H1 (cell line): ENCODE data around the gene SCD. TPM values are rescaled to one million over a fixed set of nuclear protein-coding genes. Genes with fewer than 3 reads are reported as not detected.

ENCODE experiments used
- CTCF ChIA-PET: fragments of 300-600 bp; sonication (Branson Sonifier 250); formaldehyde crosslinking; loops from one replicate; lab custom pipeline; 2021; ENCODE audit not compliant: partially characterized antibody; lab: Charles Lee
- POLR2A ChIA-PET: fragments of 300-600 bp; sonication (Branson Sonifier 250); formaldehyde crosslinking; loops from one replicate; lab custom pipeline; 2021; ENCODE audit warnings: inconsistent platforms; ENCODE audit not compliant: partially characterized antibody; lab: Charles Lee
- DNase-seq, 2 experiments: peaks; one replicate each; pipeline versions ENCODE4 v3.0.0 to v3.0.0-alpha.2; 2010 to 2022; ENCODE audit warnings: low spot score in 2 of 2, low read depth in 1 of 2, mixed read lengths in 1 of 2
- FAIRE-seq: peaks from 2 replicates; lab custom pipeline; 2011; peaks lifted over from hg19 to GRCh38; lab: Jason Lieb, UNC
- H2AFZ ChIP-seq: 2 replicates; pipeline ENCODE4 v1.8.1; 2012; ENCODE audit warnings: low read length, inconsistent platforms
- H2AK5ac ChIP-seq: 2 replicates; pipeline ENCODE4 v1.6.1; 2013; ENCODE audit warnings: low read depth, low read length
- H2BK120ac ChIP-seq: replicated peaks from 2 replicates; pipeline ENCODE3; 2013; ENCODE audit warnings: low read depth, low read length, inconsistent platforms
- H2BK12ac ChIP-seq: 2 replicates; pipeline ENCODE4 v1.6.1; 2013; ENCODE audit warnings: low read depth, low read length
- H2BK15ac ChIP-seq: 2 replicates; pipeline ENCODE4 v1.6.1; 2013; ENCODE audit warnings: low read length
- H2BK20ac ChIP-seq: 2 replicates; pipeline ENCODE4 v1.6.1; 2013; ENCODE audit warnings: low read length
- H2BK5ac ChIP-seq: 2 replicates; pipeline ENCODE4 v1.6.1; 2013; ENCODE audit warnings: low read depth, low read length
- H3K14ac ChIP-seq: 2 replicates; pipeline ENCODE4 v1.6.1; 2013; ENCODE audit warnings: inconsistent platforms; ENCODE audit not compliant: insufficient read length
- H3K18ac ChIP-seq: 2 replicates; pipeline ENCODE4 v1.6.1; 2013; ENCODE audit warnings: low read length; ENCODE audit errors: extremely low read depth
- H3K23ac ChIP-seq: 2 replicates; pipeline ENCODE4 v1.6.1; 2013; ENCODE audit warnings: inconsistent platforms; ENCODE audit not compliant: insufficient read length
- H3K23me2 ChIP-seq: 2 replicates; pipeline ENCODE4 v1.6.1; 2013; ENCODE audit warnings: low read depth, low read length
- H3K27ac ChIP-seq: 2 replicates; pipeline ENCODE4 v1.6.1; 2011; ENCODE audit warnings: low read depth, low read length, inconsistent platforms
- H3K27me3 ChIP-seq, 4 experiments: replicated peaks in 1 of 4; 1 replicate in 1 of 4; 2 replicates in 3 of 4; pipeline versions ENCODE4 v1.6.1 to v1.8.1; 2011 to 2013; ENCODE audit warnings: low read length in 3 of 4, mild to moderate bottlenecking in 3 of 4, inconsistent platforms in 2 of 4, mixed read lengths in 2 of 4, moderate library complexity in 1 of 4; ENCODE audit not compliant: control insufficient read depth in 3 of 4, insufficient read depth in 3 of 4; ENCODE audit errors: extremely low read depth in 1 of 4
- H3K36me3 ChIP-seq, 4 experiments: 2 replicates each; pipeline versions ENCODE4 v1.6.1 to v1.8.1; 2011 to 2013; ENCODE audit warnings: mild to moderate bottlenecking in 4 of 4, low read length in 3 of 4, moderate library complexity in 2 of 4, control low read depth in 1 of 4, inconsistent platforms in 1 of 4; ENCODE audit not compliant: insufficient read depth in 4 of 4, control insufficient read depth in 2 of 4
- H3K4ac ChIP-seq: replicated peaks from 2 replicates; pipeline ENCODE3; 2013; ENCODE audit warnings: low read length, low read depth, mixed read lengths, inconsistent platforms; ENCODE audit not compliant: insufficient read length
- H3K4me1 ChIP-seq, 4 experiments: replicated peaks in 1 of 4; 1 replicate in 1 of 4; 2 replicates in 3 of 4; pipeline versions ENCODE4 v1.6.1 to v1.8.1; 2011 to 2013; ENCODE audit warnings: low read length in 3 of 4, inconsistent platforms in 2 of 4, mixed read lengths in 1 of 4; ENCODE audit not compliant: insufficient read depth in 4 of 4, control insufficient read depth in 3 of 4
- H3K4me2 ChIP-seq, 2 experiments: 2 replicates each; pipeline versions ENCODE4 v1.6.1 to v1.8.1; 2011 to 2013; ENCODE audit warnings: low read depth in 2 of 2, low read length in 2 of 2, control low read depth in 1 of 2, inconsistent platforms in 1 of 2, mild to moderate bottlenecking in 1 of 2; ENCODE audit not compliant: insufficient read depth in 1 of 2
- H3K4me3 ChIP-seq, 4 experiments: fragments of 200-600, 300-600 bp in 1 of 4; sonication (generic), shearing (Covaris generic), sonication (Bioruptor Twin) in 1 of 4; 2 replicates each; pipeline versions ENCODE4 v1.5.1 to v1.8.1; 2011 to 2016; ENCODE audit warnings: low read length in 4 of 4, low read depth in 3 of 4, control low read depth in 2 of 4, inconsistent platforms in 2 of 4, mild to moderate bottlenecking in 2 of 4, mixed read lengths in 1 of 4, moderate library complexity in 1 of 4; ENCODE audit not compliant: insufficient read depth in 2 of 4; ENCODE audit errors: extremely low read depth in 1 of 4
- H3K56ac ChIP-seq: replicated peaks from 2 replicates; pipeline ENCODE3; 2013; ENCODE audit warnings: low read depth, mild to moderate bottlenecking, mixed read lengths, low read length, inconsistent platforms; ENCODE audit not compliant: insufficient read length
- H3K79me1 ChIP-seq: 2 replicates; pipeline ENCODE4 v1.6.1; 2013; ENCODE audit warnings: low read depth, low read length, control low read depth
- H3K79me2 ChIP-seq, 2 experiments: 2 replicates each; pipeline versions ENCODE4 v1.6.1 to v1.8.1; 2012 to 2013; ENCODE audit warnings: low read length in 2 of 2, mild to moderate bottlenecking in 2 of 2, inconsistent platforms in 1 of 2; ENCODE audit not compliant: insufficient read depth in 2 of 2, control insufficient read depth in 1 of 2
- H3K9ac ChIP-seq, 4 experiments: replicated peaks in 1 of 4; 1 replicate in 1 of 4; 2 replicates in 3 of 4; pipeline versions ENCODE4 v1.6.1 to v1.8.1; 2011 to 2013; ENCODE audit warnings: low read depth in 3 of 4, low read length in 3 of 4, control low read depth in 2 of 4, mild to moderate bottlenecking in 2 of 4, moderate library complexity in 2 of 4, inconsistent platforms in 1 of 4; ENCODE audit errors: extremely low read depth in 1 of 4
- H3K9me3 ChIP-seq, 2 experiments: 2 replicates each; pipeline versions ENCODE4 v1.6.1 to v1.8.1; 2012 to 2013; ENCODE audit warnings: mild to moderate bottlenecking in 2 of 2, moderate library complexity in 2 of 2, control low read depth in 1 of 2, inconsistent platforms in 1 of 2, low read depth in 1 of 2, low read length in 1 of 2, mixed read lengths in 1 of 2; ENCODE audit not compliant: insufficient read depth in 2 of 2
- H4K20me1 ChIP-seq, 2 experiments: replicated peaks in 1 of 2; 2 replicates each; pipeline versions ENCODE3 to v1.8.1; 2011 to 2013; ENCODE audit warnings: inconsistent platforms in 2 of 2, low read length in 2 of 2, mild to moderate bottlenecking in 1 of 2; ENCODE audit not compliant: insufficient read depth in 2 of 2, control insufficient read depth in 1 of 2
- H4K5ac ChIP-seq: 2 replicates; pipeline ENCODE4 v1.6.1; 2013; ENCODE audit warnings: low read length, low read depth, mixed read lengths, inconsistent platforms; ENCODE audit not compliant: insufficient read length
- H4K8ac ChIP-seq: 2 replicates; pipeline ENCODE4 v1.8.0; 2013; ENCODE audit warnings: mild to moderate bottlenecking, moderate library complexity, low read length, inconsistent platforms; ENCODE audit not compliant: insufficient read depth; ENCODE audit errors: extremely low read depth
- H4K91ac ChIP-seq: replicated peaks from 2 replicates; pipeline ENCODE3; 2013; ENCODE audit warnings: low read length, mixed read lengths, inconsistent platforms; ENCODE audit not compliant: insufficient read length
- POLR2A ChIP-seq, 2 experiments: IDR thresholded peaks; 1 replicate in 1 of 2; 2 replicates in 1 of 2; pipeline ENCODE4 v1.6.1; 2011; ENCODE audit warnings: low read depth in 2 of 2, low read length in 2 of 2, mild to moderate bottlenecking in 2 of 2; ENCODE audit errors: control extremely low read depth in 1 of 2
- TBP ChIP-seq: IDR thresholded peaks from 2 replicates; pipeline ENCODE4 v1.6.1; 2011; ENCODE audit warnings: low read depth, low read length, improper control_type of control experiment
- WGBS, 2 experiments: shearing (Covaris generic) in 1 of 2; methylation state at CpG; one replicate each; pipeline versions ENCODE4 v1.1.6 to v1.1.7; 2013 to 2015; ENCODE audit warnings: low lambda C conversion rate in 2 of 2, mixed read lengths in 2 of 2, inconsistent platforms in 1 of 2, low coverage in 1 of 2, missing lambda C conversion rate in 1 of 2; ENCODE audit not compliant: insufficient replicate concordance in 2 of 2, insufficient coverage in 1 of 2, insufficient read length in 1 of 2; ENCODE audit errors: extremely low coverage in 1 of 2, missing lambda C conversion rate in 1 of 2; 5-methylcytosine and 5-hydroxymethylcytosine counted together
- polyA plus RNA-seq, 7 experiments: library from polyadenylated mRNA; depleted of rRNA in 3 of 7; stranded (reverse) in 5 of 7; unstranded in 2 of 7; fragments of >200 nt in 5 of 7; fragments of 200-250 nt in 2 of 7; gene quantifications; 1 replicate in 5 of 7; 2 replicates in 1 of 7; 4 replicates in 1 of 7; pipeline versions ENCODE4 v1.2.1 to v1.2.3, GENCODE V29; 2011 to 2013; ENCODE audit warnings: missing spikeins in 2 of 7, mixed read lengths in 2 of 7
- total RNA-seq: library from RNA; stranded (reverse); fragmentation: NEBNext Ultra II Directional; extraction: Animal tissue kit (Norgen Biotek cat#: 25700); gene quantifications from 2 replicates; pipeline ENCODE4 v1.2.1, GENCODE V29; 2021

The SCD gene
- total and polyA plus RNA-seq, 2 of the 8 experiments (the other 6 are each of a cell fraction or from before 2014, with no cell fraction given) = 397 to 621 TPM

- Histone ChIP-seq H3K4me2 (no peak overlapping the region), H3K79me2 (peaks cover 0 to 24% of the 10 kb centered on the region in 2 experiments; a peak in 3 of 4 replicates), H3K18ac (no peak overlapping the region; the same call in 1 of the 2 replicates), H3K23ac (no peak overlapping the region), H3K4me3 (no peak overlapping the region), H2BK120ac (no peak overlapping the region), H2BK5ac (0 out of 2 replicates have a peak overlapping the region, but pooled peaks have one; percentile 60), H4K8ac (no peak overlapping the region), H2AFZ (no peak overlapping the region), H3K27me3 (no peaks in the 10 kb centered on the region), H2BK12ac (no peak overlapping the region), H3K9me3 (no peaks in the 10 kb centered on the region), H3K9ac (no peak overlapping the region), H3K23me2 (no peaks in the 10 kb centered on the region), H2AK5ac (no peak overlapping the region), H3K36me3 (peaks cover 41 to 97% (median 76%) of the 10 kb centered on the region in 4 experiments), H3K56ac (no peak overlapping the region), H2BK20ac (0 out of 2 replicates have a peak overlapping the region, but pooled peaks have one; percentile 48), H4K5ac (no peak overlapping the region), H4K91ac (no peak overlapping the region), H3K14ac (no peak overlapping the region), H3K79me1 (peaks cover 3% of the 10 kb centered on the region; the same call in 1 of the 2 replicates), H4K20me1 (peaks cover 0 to 30% of the 10 kb centered on the region in 2 experiments), H3K4me1 (peaks cover 0 to 8% (median 5%) of the 10 kb centered on the region in 4 experiments; a peak in 2 of 7 replicates), H3K4ac (no peak overlapping the region), H2BK15ac (no peak overlapping the region), H3K27ac (no peak overlapping the region; the same call in 1 of the 2 replicates)
- DNase-seq (no peak), FAIRE-seq (no peak)
- TF ChIP-seq POLR2A (IDR thresholded peaks at IDR 0.05; ENCODE audit: control extremely low read depth in 1 of 2, low read depth in 2 of 2, low read length in 2 of 2) (peak in 1 of 2 experiments; percentile 24; a peak in 1 of 3 replicates), TBP (no peak)
- ChIA-PET POLR2A (interaction anchor here (1.0 to 6.8 kb wide), 5 partner anchors 11 to 122 kb away, joined by 3 to 103 read pairs (median 15); partner anchors contain the start of gene SCD), CTCF (interaction anchor here (0.6 to 1.7 kb wide), 8 partner anchors 9 to 159 kb away, joined by 3 to 8 read pairs (median 4); no protein-coding TSS in a partner anchor)
- 82% methylated on average over 3 of the region's 3 CpGs; no CpG with 5 or more reads in 1 of the 2 experiments for WGBS, 2 experiments
These were observed 12.6 kb downstream of the SCD start for GRCh38 chr10:100359529-100360150.
